Epithelial cell of proximal tubule (primary cell): Measurements from ENCODE around the gene GALNT18. TPM values are rescaled to one million over a fixed set of nuclear protein-coding genes. Genes with fewer than 3 reads are reported as not detected.

Experiments
- DNase-seq: peaks from one replicate; pipeline ENCODE4 v3.0.0-alpha.2; 2011; ENCODE audit warnings: low read depth
- H3K4me3 ChIP-seq: 2 replicates; pipeline ENCODE4 v1.5.1; 2011; ENCODE audit warnings: low read depth, mild to moderate bottlenecking, low read length
- CTCF ChIP-seq: conservative IDR thresholded peaks from 2 replicates; pipeline ENCODE4 v1.5.1; 2012; ENCODE audit warnings: low read depth, mild to moderate bottlenecking, low read length
- total RNA-seq: library from RNA; depleted of rRNA; stranded (reverse); fragments of >200 nt; gene quantifications from 2 replicates; pipeline ENCODE4 v1.2.3, GENCODE V29; 2015

Gene GALNT18
- total RNA-seq, 1 donor from 2014 or later = 7.8 TPM

GRCh38 chr11:11550534-11550933 lies 71.3 kb downstream of the GALNT18 start:
- TF ChIP-seq CTCF = no peak
- no peak for DNase-seq
- H3K4me3 ChIP-seq = no peak overlapping the region

- DNase-seq = no peak
Observed at GRCh38 chr11:11545285-11546275, 76.2 kb downstream of the GALNT18 start.

GRCh38 chr11:11543656-11544055 lies 78.1 kb downstream of the GALNT18 start:
- no peak for DNase-seq
- H3K4me3 ChIP-seq = no peak overlapping the region
- no peak for TF ChIP-seq CTCF

More at GRCh38 chr11:11545285-11546275, 76.2 kb downstream of the GALNT18 start:
- H3K4me3 ChIP-seq = no peak overlapping the region
- TF ChIP-seq CTCF = no peak

GRCh38 chr11:11540157-11540556 lies 81.6 kb downstream of the GALNT18 start:
- no peak overlapping the region for H3K4me3 ChIP-seq
- no peak for DNase-seq
- TF ChIP-seq CTCF = no peak

DNA sequence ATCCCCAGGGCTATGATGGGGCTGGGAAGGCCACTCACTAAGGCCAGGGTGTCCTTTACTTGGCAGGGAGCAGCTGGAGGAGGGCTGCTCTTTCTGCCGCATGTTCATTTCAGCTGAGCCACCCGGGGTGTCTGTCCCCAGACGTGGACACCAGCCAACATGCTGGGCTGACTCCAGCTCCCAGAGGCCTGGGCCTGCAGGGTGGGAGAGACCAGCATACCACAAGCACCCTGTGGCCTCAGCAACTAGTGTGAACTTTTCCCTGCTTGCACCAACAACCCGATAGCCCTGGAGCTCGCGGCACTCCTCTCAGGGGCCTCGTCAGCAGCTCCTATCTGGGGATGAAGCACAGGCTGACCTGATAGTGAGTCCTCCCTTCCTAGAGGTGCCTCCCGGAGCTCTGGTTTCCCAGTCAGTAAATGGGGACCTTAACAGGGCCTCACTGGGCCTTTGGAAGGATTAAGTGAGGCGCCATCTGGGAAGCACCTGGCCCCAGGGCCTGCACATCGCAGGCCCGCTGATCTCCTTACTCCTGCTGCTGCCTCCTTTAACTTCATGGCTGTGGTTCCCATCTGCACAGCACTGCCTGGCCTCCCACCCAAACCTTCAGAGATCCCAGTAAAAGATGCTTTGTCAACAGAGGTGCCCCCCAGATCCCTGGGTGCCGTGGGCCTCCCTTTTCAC lies 83.4 kb downstream of the GALNT18 start:
- TF ChIP-seq CTCF = no peak
- no peak for DNase-seq
- H3K4me3 ChIP-seq = no peak overlapping the region

DNA sequence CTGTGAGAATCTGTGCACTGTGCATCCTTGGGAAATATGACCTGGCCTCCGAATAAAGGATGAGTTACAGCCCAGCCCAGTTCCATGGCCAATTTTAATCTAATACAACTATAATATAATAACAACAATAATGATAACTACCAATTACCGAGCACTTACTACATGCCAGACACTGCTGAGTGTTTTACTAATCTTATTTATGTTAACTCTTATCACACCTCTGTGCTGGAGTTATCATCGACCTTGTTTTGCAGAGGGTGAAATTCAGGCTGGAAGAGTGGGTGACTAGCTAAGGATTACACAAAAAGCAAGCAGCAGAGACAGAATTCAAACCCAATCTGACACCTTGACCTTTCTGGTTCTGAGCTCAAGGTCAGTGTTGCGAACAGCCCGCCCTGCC lies 83.9 kb downstream of the GALNT18 start:
- no peak for TF ChIP-seq CTCF
- no peak for DNase-seq
- no peak overlapping the region for H3K4me3 ChIP-seq
